Caco-2 (cell line): Measurements from ENCODE around the gene CSK. TPM values are rescaled to one million over a fixed set of nuclear protein-coding genes. Genes with fewer than 3 reads are reported as not detected.

Experiments used
- BruUV-seq: library from RNA; stranded (reverse); fragments of 400-500 nt; replicated peaks from 2 replicates; lab custom pipeline; 2021; lab: Mats Ljungman, UMichigan
- CTCF ChIA-PET: fragments of 300-600 bp; sonication (Branson Sonifier 250); formaldehyde crosslinking; loops from one replicate; lab custom pipeline; 2022; ENCODE audit warnings: antibody characterized with exemption; lab: Charles Lee
- POLR2A ChIA-PET: fragments of 300-600 bp; sonication (Branson Sonifier 250); formaldehyde crosslinking; loops from one replicate; lab custom pipeline; 2022; ENCODE audit warnings: antibody characterized with exemption; lab: Charles Lee
- DNase-seq, 2 experiments: peaks; one replicate each; pipeline versions ENCODE4 v3.0.0 to v3.0.0-alpha.2; 2020 to 2022
- H3K27me3 ChIP-seq: replicated peaks from 2 replicates; pipeline ENCODE4 v1.6.0; 2011; ENCODE audit warnings: low read length; ENCODE audit not compliant: control insufficient read depth, insufficient read depth
- H3K36me3 ChIP-seq: 2 replicates; pipeline ENCODE4 v1.5.1; 2011; ENCODE audit warnings: low read length; ENCODE audit not compliant: control insufficient read depth, insufficient read depth
- H3K4me1 ChIP-seq: fragments of 250-450 bp; sonication (Bioruptor Pico); 2 replicates; pipeline ENCODE4 v1.5.1; 2020; ENCODE audit warnings: mild to moderate bottlenecking
- H3K4me3 ChIP-seq: 2 replicates; pipeline ENCODE4 v1.5.1; 2011; ENCODE audit warnings: low read depth, mild to moderate bottlenecking, control low read depth, low read length
- H3K9me3 ChIP-seq: fragments of 250-450 bp; sonication (Bioruptor Pico); 2 replicates; pipeline ENCODE4 v1.5.1; 2020; ENCODE audit warnings: mild to moderate bottlenecking, moderate library complexity
- H3K27ac Mint-ChIP-seq: one replicate; pipeline ENCODE4 v1.8.0; 2022; ENCODE audit warnings: mixed read lengths; ENCODE audit not compliant: unreplicated experiment
- H3K27me3 Mint-ChIP-seq: one replicate; pipeline ENCODE4 v1.8.0; 2022; ENCODE audit warnings: mixed read lengths; ENCODE audit not compliant: insufficient read depth, unreplicated experiment
- H3K36me3 Mint-ChIP-seq: one replicate; pipeline ENCODE4 v1.8.0; 2022; ENCODE audit warnings: mild to moderate bottlenecking, mixed read lengths; ENCODE audit not compliant: insufficient read depth, unreplicated experiment
- H3K4me1 Mint-ChIP-seq: one replicate; pipeline ENCODE4 v1.8.0; 2022; ENCODE audit warnings: low read depth, mixed read lengths; ENCODE audit not compliant: unreplicated experiment
- H3K4me3 Mint-ChIP-seq: one replicate; pipeline ENCODE4 v1.8.0; 2022; ENCODE audit warnings: mild to moderate bottlenecking, moderate library complexity, mixed read lengths; ENCODE audit not compliant: unreplicated experiment
- H3K9me3 Mint-ChIP-seq: one replicate; pipeline ENCODE4 v1.8.0; 2022; ENCODE audit warnings: mixed read lengths; ENCODE audit not compliant: unreplicated experiment
- intact Hi-C: fragments of 100-400 bp; cut with micrococcal nuclease; formaldehyde crosslinking; loops from one replicate; pipeline ENCODE4 v1.10.0; 2022; ENCODE audit not compliant: unreplicated experiment
- total RNA-seq: library from RNA; stranded (reverse); gene quantifications from 2 replicates; pipeline ENCODE4 v1.2.3, GENCODE V29; 2022
- TF ChIP-seq, protein P1 (sequence below), 2 experiments: fragments of 200-600 bp in 1 of 2; IDR thresholded peaks; 1 replicate in 1 of 2; 2 replicates in 1 of 2; pipeline versions ENCODE4 v1.5.1 to v1.8.0; 2011 to 2022; ENCODE audit warnings: antibody characterized with exemption in 1 of 2, control low read depth in 1 of 2, inconsistent platforms in 1 of 2, low read depth in 1 of 2, low read length in 1 of 2, mild to moderate bottlenecking in 1 of 2, moderate library complexity in 1 of 2; ENCODE audit not compliant: insufficient read depth in 1 of 2, severe bottlenecking in 1 of 2, unreplicated experiment in 1 of 2

The CSK gene
- total RNA-seq, 1 experiment from 2014 or later: 62.7 TPM

DNA sequence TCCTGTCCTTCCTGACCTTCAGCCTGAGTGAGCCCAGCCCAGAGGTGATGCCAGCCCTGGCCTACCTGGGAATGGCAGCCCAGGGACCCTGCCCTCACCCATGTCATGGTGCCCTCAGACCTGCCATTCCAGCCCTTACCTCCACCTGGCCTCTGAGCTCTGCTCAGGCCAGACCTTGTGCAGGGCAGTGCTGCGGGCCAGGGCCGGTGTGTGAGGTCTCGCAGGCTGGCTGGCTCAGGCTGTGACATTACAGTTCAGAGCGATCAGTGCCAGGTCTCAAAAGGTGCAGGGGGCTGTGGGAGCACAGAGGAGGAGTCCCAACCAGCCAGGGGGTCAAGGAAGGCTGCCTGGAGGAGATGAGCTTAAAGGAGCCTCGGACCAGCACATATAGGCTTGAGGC, 38.2 kb downstream of the CSK start:
- Mint-ChIP-seq H3K4me3 (no peak overlapping the region), H3K9me3 (no peaks in the 10 kb centered on the region), H3K27ac (no peak overlapping the region), H3K36me3 (no peaks in the 10 kb centered on the region), H3K4me1 (no peaks in the 10 kb centered on the region), H3K27me3 (peaks cover 7% of the 10 kb centered on the region)
- intact Hi-C loops: no loop called here
- Histone ChIP-seq H3K9me3 (no peaks in the 10 kb centered on the region), H3K36me3 (no peaks in the 10 kb centered on the region), H3K4me1 (no peaks in the 10 kb centered on the region), H3K27me3 (no peaks in the 10 kb centered on the region; the same call in 1 of the 2 replicates), H3K4me3 (no peak overlapping the region)
- DNase-seq: no peak
- POLR2A ChIA-PET: no interaction called here
- TF ChIP-seq, protein P1, sequence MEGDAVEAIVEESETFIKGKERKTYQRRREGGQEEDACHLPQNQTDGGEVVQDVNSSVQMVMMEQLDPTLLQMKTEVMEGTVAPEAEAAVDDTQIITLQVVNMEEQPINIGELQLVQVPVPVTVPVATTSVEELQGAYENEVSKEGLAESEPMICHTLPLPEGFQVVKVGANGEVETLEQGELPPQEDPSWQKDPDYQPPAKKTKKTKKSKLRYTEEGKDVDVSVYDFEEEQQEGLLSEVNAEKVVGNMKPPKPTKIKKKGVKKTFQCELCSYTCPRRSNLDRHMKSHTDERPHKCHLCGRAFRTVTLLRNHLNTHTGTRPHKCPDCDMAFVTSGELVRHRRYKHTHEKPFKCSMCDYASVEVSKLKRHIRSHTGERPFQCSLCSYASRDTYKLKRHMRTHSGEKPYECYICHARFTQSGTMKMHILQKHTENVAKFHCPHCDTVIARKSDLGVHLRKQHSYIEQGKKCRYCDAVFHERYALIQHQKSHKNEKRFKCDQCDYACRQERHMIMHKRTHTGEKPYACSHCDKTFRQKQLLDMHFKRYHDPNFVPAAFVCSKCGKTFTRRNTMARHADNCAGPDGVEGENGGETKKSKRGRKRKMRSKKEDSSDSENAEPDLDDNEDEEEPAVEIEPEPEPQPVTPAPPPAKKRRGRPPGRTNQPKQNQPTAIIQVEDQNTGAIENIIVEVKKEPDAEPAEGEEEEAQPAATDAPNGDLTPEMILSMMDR (IDR thresholded peaks at IDR 0.05; ENCODE audit: insufficient read depth in 1 of 2, low read depth in 1 of 2, low read length in 1 of 2, severe bottlenecking in 1 of 2, unreplicated experiment in 1 of 2): no peak
- no TSS peak for BruUV-seq
- CTCF ChIA-PET: interaction anchor here (1.0 to 1.1 kb wide), 2 partner anchors 49 to 51 kb away, joined by 3 read pairs; no protein-coding TSS in a partner anchor

DNA sequence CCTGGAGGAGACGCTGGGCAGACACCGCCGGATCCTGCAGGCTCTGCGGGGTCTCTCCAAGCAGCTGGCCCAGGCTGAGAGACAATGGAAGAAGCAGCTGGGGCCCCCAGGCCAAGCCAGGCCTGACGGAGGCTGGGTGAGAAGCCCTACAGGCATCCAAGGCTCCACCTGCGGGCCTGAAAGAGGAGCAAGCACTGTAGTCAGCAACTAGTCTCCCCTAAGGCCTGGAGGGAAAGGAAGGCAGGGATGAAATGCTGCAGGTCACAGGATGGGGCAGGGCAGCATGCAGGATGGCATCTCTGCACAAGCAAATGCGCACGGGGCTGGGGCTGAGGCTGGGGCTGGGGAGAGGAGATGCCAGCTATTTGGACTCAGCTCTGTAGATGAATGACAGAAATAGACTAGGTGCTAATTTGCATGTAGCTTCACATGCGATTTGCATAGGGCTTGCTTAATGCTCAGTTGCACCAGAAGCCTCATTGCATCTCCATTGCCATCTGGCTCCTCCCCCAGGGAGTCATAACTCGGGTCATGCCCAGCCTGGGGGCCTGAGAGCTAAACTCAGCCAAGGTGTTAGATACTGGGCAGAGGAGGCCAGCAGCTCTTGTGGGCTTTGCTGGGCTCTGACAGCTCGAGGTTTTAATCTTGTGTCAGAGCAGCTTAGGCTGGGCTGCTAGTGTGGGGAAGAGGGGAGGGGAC, 39.4 kb downstream of the CSK start:
- Histone ChIP-seq H3K4me1 (no peaks in the 10 kb centered on the region), H3K27me3 (no peaks in the 10 kb centered on the region; the same call in 1 of the 2 replicates), H3K4me3 (no peak overlapping the region), H3K36me3 (no peaks in the 10 kb centered on the region), H3K9me3 (no peaks in the 10 kb centered on the region)
- ChIA-PET POLR2A (interaction anchor here (0.5 to 0.6 kb wide), 2 partner anchors 25 to 88 kb away, joined by 3 to 5 read pairs; no protein-coding TSS in a partner anchor), CTCF (no interaction called here)
- Mint-ChIP-seq H3K36me3 (no peaks in the 10 kb centered on the region), H3K4me1 (no peaks in the 10 kb centered on the region), H3K27ac (no peak overlapping the region), H3K9me3 (no peaks in the 10 kb centered on the region), H3K4me3 (no peak overlapping the region), H3K27me3 (peaks cover 7% of the 10 kb centered on the region)
- no TSS peak for BruUV-seq
- DNase-seq: no peak
- intact Hi-C loops: no loop called here
- TF ChIP-seq, protein P1 (IDR thresholded peaks at IDR 0.05; ENCODE audit: insufficient read depth in 1 of 2, low read depth in 1 of 2, low read length in 1 of 2, severe bottlenecking in 1 of 2, unreplicated experiment in 1 of 2): no peak

DNA sequence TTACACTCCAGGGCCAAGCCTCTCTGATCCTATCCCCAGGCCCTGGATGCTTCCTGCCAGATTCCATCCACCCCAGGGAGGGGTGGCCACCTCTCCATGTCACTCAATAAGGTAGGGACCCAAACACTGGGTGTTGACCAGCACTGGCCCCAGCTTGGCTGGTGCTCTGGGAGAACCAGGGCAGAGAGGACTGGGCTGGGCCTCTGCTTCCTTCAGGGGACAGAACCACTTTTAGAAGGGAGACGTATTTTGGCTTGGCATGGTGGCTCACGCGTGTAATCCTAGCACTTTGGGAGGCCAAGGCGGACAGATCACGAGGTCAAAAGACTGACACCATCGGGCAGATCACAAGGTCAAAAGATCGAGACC, 39.9 kb downstream of the CSK start:
- intact Hi-C loops: no loop called here
- no TSS peak for BruUV-seq
- Mint-ChIP-seq H3K36me3 (no peaks in the 10 kb centered on the region), H3K27me3 (peaks cover 7% of the 10 kb centered on the region), H3K4me3 (no peak overlapping the region), H3K4me1 (no peaks in the 10 kb centered on the region), H3K9me3 (no peaks in the 10 kb centered on the region), H3K27ac (no peak overlapping the region)
- H3K4me3 ChIP-seq: no peak overlapping the region
- ChIA-PET CTCF (interaction anchor here (0.6 kb wide), 1 partner anchor 21 kb away, joined by 7 read pairs; no protein-coding TSS in a partner anchor), POLR2A (no interaction called here)
- TF ChIP-seq, protein P1 (IDR thresholded peaks at IDR 0.05; ENCODE audit: insufficient read depth in 1 of 2, low read depth in 1 of 2, low read length in 1 of 2, severe bottlenecking in 1 of 2, unreplicated experiment in 1 of 2): no peak
- no peaks in the 10 kb centered on the region; the same call in 1 of the 2 replicates for H3K27me3 ChIP-seq
- H3K4me1 ChIP-seq: no peaks in the 10 kb centered on the region
- DNase-seq: no peak
- no peaks in the 10 kb centered on the region for H3K36me3 ChIP-seq
- no peaks in the 10 kb centered on the region for H3K9me3 ChIP-seq
